ENCODE data around the gene SLC22A12. TPM values are rescaled to one million over a fixed set of nuclear protein-coding genes. Genes with fewer than 3 reads are reported as not detected.
A peak's percentile ranks its signal among the peaks of the same experiment; 100 is the strongest.

Gene SLC22A12
- total and polyA plus RNA-seq, 2 of the 8 experiments (the other 6 are each of a cell fraction or from before 2014, with no cell fraction given): not detected

- TF ChIP-seq ATF2 (IDR thresholded peaks at IDR 0.05; ENCODE audit: low read length) (no peak), MAFK (IDR thresholded peaks at IDR 0.05; ENCODE audit: low read depth, low read length) (0 out of 2 replicates have a peak, but pooled peaks have one; percentile 5), CEBPB (IDR thresholded peaks at IDR 0.05; ENCODE audit: low read depth, low read length) (no peak), SAP30 (IDR thresholded peaks at IDR 0.05; ENCODE audit: insufficient read depth, insufficient replicate concordance, low read length) (no peak), NANOG (IDR thresholded peaks at IDR 0.05; ENCODE audit: insufficient read depth, low read depth, low read length, poor library complexity, severe bottlenecking) (no peak), RBBP5 (IDR thresholded peaks at IDR 0.05; ENCODE audit: borderline replicate concordance, low read depth, low read length) (0 out of 2 replicates have a peak, but pooled peaks have one; percentile 29), POLR2AphosphoS5 (IDR thresholded peaks at IDR 0.05; ENCODE audit: low read depth, low read length) (no peak), TEAD4 (IDR thresholded peaks at IDR 0.05; ENCODE audit: low read depth, low read length) (peak; percentile 51), SP2 (IDR thresholded peaks at IDR 0.05; ENCODE audit: low read length) (no peak), GABPA (IDR thresholded peaks at IDR 0.05; ENCODE audit: borderline replicate concordance, insufficient read depth, low read length) (no peak), EP300 (IDR thresholded peaks at IDR 0.05; ENCODE audit: borderline replicate concordance in 1 of 2, low read depth in 2 of 2, low read length in 2 of 2) (no peak), SP1 (IDR thresholded peaks at IDR 0.05; ENCODE audit: low read depth, low read length) (no peak; the same call in 1 of the 2 replicates)
These were observed 32.8 kb upstream of the SLC22A12 start (continued) for GRCh38 chr11:64558065-64558745.

All from H1 (cell line).